ENCODE measurements around the gene COTL1. TPM values are rescaled to one million over a fixed set of nuclear protein-coding genes. Genes with fewer than 3 reads are reported as not detected.

The COTL1 gene
- total RNA-seq, 1 experiment from 2014 or later: 102 TPM

DNA sequence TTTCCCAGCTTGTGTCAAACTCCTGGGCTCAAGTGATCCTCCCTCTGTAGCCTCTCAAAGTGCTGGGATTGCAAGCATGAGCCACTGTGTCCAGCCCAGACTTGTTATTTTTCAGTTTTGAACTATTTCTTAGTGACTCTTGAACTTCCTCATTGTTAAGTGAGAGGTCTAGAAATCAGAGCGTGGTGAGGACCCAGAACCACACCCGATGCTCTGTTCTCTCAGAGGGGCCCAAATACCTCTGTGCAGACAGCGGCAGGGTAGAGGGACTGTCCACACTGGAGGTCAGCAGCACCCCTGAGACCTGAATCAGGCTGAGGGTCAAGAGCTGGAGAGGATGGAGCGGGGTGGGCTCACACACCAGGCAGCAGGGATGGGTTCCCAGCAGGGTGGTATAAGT, 65.7 kb downstream of the COTL1 start:
- TF ChIP-seq ZNF416 (CRISPR knock-in tag; IDR thresholded peaks at IDR 0.05) (no peak), MYBL2 (CRISPR knock-in tag; IDR thresholded peaks at IDR 0.05) (no peak), NR1H2 (CRISPR knock-in tag; IDR thresholded peaks at IDR 0.05) (no peak), ZNF263 (CRISPR knock-in tag; IDR thresholded peaks at IDR 0.05; ENCODE audit: low read depth) (no peak), OVOL2 (CRISPR knock-in tag; IDR thresholded peaks at IDR 0.05; ENCODE audit: borderline replicate concordance) (no peak), ZNF219 (CRISPR knock-in tag; IDR thresholded peaks at IDR 0.05; ENCODE audit: borderline replicate concordance) (no peak), ZNF138 (CRISPR knock-in tag; conservative IDR thresholded peaks at IDR 0.05) (no peak), ZNF232 (CRISPR knock-in tag; IDR thresholded peaks at IDR 0.05) (no peak), ETV6 (CRISPR knock-in tag; IDR thresholded peaks at IDR 0.05) (no peak), ELF4 (CRISPR knock-in tag; IDR thresholded peaks at IDR 0.05; ENCODE audit: low read depth) (no peak), CREB1 (CRISPR knock-in tag; IDR thresholded peaks at IDR 0.05) (no peak), CBFB (CRISPR knock-in tag; IDR thresholded peaks at IDR 0.05; ENCODE audit: low read depth) (no peak)
- TF ChIP-seq, protein P1, sequence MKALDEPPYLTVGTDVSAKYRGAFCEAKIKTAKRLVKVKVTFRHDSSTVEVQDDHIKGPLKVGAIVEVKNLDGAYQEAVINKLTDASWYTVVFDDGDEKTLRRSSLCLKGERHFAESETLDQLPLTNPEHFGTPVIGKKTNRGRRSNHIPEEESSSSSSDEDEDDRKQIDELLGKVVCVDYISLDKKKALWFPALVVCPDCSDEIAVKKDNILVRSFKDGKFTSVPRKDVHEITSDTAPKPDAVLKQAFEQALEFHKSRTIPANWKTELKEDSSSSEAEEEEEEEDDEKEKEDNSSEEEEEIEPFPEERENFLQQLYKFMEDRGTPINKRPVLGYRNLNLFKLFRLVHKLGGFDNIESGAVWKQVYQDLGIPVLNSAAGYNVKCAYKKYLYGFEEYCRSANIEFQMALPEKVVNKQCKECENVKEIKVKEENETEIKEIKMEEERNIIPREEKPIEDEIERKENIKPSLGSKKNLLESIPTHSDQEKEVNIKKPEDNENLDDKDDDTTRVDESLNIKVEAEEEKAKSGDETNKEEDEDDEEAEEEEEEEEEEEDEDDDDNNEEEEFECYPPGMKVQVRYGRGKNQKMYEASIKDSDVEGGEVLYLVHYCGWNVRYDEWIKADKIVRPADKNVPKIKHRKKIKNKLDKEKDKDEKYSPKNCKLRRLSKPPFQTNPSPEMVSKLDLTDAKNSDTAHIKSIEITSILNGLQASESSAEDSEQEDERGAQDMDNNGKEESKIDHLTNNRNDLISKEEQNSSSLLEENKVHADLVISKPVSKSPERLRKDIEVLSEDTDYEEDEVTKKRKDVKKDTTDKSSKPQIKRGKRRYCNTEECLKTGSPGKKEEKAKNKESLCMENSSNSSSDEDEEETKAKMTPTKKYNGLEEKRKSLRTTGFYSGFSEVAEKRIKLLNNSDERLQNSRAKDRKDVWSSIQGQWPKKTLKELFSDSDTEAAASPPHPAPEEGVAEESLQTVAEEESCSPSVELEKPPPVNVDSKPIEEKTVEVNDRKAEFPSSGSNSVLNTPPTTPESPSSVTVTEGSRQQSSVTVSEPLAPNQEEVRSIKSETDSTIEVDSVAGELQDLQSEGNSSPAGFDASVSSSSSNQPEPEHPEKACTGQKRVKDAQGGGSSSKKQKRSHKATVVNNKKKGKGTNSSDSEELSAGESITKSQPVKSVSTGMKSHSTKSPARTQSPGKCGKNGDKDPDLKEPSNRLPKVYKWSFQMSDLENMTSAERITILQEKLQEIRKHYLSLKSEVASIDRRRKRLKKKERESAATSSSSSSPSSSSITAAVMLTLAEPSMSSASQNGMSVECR (CRISPR knock-in tag; IDR thresholded peaks at IDR 0.05; ENCODE audit: borderline replicate concordance): no peak
- TF ChIP-seq, protein P2, sequence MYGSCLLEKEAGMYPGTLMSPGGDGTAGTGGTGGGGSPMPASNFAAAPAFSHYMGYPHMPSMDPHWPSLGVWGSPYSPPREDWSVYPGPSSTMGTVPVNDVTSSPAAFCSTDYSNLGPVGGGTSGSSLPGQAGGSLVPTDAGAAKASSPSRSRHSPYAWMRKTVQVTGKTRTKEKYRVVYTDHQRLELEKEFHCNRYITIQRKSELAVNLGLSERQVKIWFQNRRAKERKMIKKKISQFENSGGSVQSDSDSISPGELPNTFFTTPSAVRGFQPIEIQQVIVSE (CRISPR knock-in tag; IDR thresholded peaks at IDR 0.05; ENCODE audit: borderline replicate concordance): no peak
- TF ChIP-seq, protein P3, sequence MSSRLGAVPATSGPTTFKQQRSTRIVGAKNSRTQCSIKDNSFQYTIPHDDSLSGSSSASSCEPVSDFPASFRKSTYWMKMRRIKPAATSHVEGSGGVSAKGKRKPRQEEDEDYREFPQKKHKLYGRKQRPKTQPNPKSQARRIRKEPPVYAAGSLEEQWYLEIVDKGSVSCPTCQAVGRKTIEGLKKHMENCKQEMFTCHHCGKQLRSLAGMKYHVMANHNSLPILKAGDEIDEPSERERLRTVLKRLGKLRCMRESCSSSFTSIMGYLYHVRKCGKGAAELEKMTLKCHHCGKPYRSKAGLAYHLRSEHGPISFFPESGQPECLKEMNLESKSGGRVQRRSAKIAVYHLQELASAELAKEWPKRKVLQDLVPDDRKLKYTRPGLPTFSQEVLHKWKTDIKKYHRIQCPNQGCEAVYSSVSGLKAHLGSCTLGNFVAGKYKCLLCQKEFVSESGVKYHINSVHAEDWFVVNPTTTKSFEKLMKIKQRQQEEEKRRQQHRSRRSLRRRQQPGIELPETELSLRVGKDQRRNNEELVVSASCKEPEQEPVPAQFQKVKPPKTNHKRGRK (CRISPR knock-in tag; IDR thresholded peaks at IDR 0.05; ENCODE audit: borderline replicate concordance): no peak
- TF ChIP-seq, protein P4, sequence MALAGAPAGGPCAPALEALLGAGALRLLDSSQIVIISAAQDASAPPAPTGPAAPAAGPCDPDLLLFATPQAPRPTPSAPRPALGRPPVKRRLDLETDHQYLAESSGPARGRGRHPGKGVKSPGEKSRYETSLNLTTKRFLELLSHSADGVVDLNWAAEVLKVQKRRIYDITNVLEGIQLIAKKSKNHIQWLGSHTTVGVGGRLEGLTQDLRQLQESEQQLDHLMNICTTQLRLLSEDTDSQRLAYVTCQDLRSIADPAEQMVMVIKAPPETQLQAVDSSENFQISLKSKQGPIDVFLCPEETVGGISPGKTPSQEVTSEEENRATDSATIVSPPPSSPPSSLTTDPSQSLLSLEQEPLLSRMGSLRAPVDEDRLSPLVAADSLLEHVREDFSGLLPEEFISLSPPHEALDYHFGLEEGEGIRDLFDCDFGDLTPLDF (CRISPR knock-in tag; IDR thresholded peaks at IDR 0.05): no peak
- TF ChIP-seq, protein P5, sequence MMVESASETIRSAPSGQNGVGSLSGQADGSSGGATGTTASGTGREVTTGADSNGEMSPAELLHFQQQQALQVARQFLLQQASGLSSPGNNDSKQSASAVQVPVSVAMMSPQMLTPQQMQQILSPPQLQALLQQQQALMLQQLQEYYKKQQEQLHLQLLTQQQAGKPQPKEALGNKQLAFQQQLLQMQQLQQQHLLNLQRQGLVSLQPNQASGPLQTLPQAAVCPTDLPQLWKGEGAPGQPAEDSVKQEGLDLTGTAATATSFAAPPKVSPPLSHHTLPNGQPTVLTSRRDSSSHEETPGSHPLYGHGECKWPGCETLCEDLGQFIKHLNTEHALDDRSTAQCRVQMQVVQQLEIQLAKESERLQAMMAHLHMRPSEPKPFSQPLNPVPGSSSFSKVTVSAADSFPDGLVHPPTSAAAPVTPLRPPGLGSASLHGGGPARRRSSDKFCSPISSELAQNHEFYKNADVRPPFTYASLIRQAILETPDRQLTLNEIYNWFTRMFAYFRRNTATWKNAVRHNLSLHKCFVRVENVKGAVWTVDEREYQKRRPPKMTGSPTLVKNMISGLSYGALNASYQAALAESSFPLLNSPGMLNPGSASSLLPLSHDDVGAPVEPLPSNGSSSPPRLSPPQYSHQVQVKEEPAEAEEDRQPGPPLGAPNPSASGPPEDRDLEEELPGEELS (CRISPR knock-in tag; IDR thresholded peaks at IDR 0.05): no peak
- TF ChIP-seq, protein P6, sequence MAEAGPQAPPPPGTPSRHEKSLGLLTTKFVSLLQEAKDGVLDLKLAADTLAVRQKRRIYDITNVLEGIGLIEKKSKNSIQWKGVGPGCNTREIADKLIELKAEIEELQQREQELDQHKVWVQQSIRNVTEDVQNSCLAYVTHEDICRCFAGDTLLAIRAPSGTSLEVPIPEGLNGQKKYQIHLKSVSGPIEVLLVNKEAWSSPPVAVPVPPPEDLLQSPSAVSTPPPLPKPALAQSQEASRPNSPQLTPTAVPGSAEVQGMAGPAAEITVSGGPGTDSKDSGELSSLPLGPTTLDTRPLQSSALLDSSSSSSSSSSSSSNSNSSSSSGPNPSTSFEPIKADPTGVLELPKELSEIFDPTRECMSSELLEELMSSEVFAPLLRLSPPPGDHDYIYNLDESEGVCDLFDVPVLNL (CRISPR knock-in tag; IDR thresholded peaks at IDR 0.05; ENCODE audit: borderline replicate concordance, low read depth): no peak
- TF ChIP-seq, protein P7, sequence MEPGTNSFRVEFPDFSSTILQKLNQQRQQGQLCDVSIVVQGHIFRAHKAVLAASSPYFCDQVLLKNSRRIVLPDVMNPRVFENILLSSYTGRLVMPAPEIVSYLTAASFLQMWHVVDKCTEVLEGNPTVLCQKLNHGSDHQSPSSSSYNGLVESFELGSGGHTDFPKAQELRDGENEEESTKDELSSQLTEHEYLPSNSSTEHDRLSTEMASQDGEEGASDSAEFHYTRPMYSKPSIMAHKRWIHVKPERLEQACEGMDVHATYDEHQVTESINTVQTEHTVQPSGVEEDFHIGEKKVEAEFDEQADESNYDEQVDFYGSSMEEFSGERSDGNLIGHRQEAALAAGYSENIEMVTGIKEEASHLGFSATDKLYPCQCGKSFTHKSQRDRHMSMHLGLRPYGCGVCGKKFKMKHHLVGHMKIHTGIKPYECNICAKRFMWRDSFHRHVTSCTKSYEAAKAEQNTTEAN (CRISPR knock-in tag; IDR thresholded peaks at IDR 0.05): no peak
- Mint-ChIP-seq H3K9me3 (no peaks in the 10 kb centered on the region), H3K36me3 (no peaks in the 10 kb centered on the region), H3K27me3 (ENCODE audit: low read depth) (no peaks in the 10 kb centered on the region), H3K4me3 (no peak overlapping the region), H3K27ac (no peak overlapping the region), H3K4me1 (peaks cover 37% of the 10 kb centered on the region)
- DNase-seq (ENCODE audit: low spot score): no peak
- no peak for ATAC-seq
- POLR2A ChIA-PET: interaction anchor here (0.7 kb wide), 2 partner anchors 195 to 373 kb away, joined by 3 to 4 read pairs; no protein-coding TSS in a partner anchor
- CTCF ChIA-PET: interaction anchor here (0.8 to 1.2 kb wide), 2 partner anchors 41 to 400 kb away, joined by 3 read pairs; no protein-coding TSS in a partner anchor

All from WTC11 (cell line).